ENCODE measurements around the gene LTBP3. TPM values are rescaled to one million over a fixed set of nuclear protein-coding genes. Genes with fewer than 3 reads are reported as not detected.

The LTBP3 gene
- polyA plus RNA-seq, 1 of the 3 experiments (the other 2 are of a cell fraction): 167 TPM

- TF ChIP-seq, protein P1, sequence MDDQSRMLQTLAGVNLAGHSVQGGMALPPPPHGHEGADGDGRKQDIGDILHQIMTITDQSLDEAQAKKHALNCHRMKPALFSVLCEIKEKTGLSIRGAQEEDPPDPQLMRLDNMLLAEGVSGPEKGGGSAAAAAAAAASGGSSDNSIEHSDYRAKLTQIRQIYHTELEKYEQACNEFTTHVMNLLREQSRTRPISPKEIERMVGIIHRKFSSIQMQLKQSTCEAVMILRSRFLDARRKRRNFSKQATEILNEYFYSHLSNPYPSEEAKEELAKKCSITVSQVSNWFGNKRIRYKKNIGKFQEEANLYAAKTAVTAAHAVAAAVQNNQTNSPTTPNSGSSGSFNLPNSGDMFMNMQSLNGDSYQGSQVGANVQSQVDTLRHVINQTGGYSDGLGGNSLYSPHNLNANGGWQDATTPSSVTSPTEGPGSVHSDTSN (IDR thresholded peaks at IDR 0.05): no peak
- TF ChIP-seq POLR2AphosphoS5 (IDR thresholded peaks at IDR 0.05; ENCODE audit: low read depth, low read length): peak; percentile 85
- TF ChIP-seq NFIC (IDR thresholded peaks at IDR 0.05; ENCODE audit: borderline replicate concordance): no peak; the same call in 1 of the 2 replicates
- peak; percentile 10; the same call in 1 of the 2 replicates for TF ChIP-seq TEAD4 (IDR thresholded peaks at IDR 0.05; ENCODE audit: borderline replicate concordance, insufficient read depth)
- no peak for TF ChIP-seq EZH2phosphoT487 (IDR thresholded peaks at IDR 0.05; ENCODE audit: borderline replicate concordance, low read depth)
- TF ChIP-seq, protein P2, sequence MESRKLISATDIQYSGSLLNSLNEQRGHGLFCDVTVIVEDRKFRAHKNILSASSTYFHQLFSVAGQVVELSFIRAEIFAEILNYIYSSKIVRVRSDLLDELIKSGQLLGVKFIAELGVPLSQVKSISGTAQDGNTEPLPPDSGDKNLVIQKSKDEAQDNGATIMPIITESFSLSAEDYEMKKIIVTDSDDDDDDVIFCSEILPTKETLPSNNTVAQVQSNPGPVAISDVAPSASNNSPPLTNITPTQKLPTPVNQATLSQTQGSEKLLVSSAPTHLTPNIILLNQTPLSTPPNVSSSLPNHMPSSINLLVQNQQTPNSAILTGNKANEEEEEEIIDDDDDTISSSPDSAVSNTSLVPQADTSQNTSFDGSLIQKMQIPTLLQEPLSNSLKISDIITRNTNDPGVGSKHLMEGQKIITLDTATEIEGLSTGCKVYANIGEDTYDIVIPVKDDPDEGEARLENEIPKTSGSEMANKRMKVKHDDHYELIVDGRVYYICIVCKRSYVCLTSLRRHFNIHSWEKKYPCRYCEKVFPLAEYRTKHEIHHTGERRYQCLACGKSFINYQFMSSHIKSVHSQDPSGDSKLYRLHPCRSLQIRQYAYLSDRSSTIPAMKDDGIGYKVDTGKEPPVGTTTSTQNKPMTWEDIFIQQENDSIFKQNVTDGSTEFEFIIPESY (IDR thresholded peaks at IDR 0.05; ENCODE audit: borderline replicate concordance, low read depth): 0 out of 2 replicates have a peak, but pooled peaks have one; percentile 29
- TF ChIP-seq NRF1 (IDR thresholded peaks at IDR 0.05; ENCODE audit: low read depth, low read length): no peak
- no peak for TF ChIP-seq FOXM1 (IDR thresholded peaks at IDR 0.05; ENCODE audit: low read depth)
- TF ChIP-seq GABPA (IDR thresholded peaks at IDR 0.05; ENCODE audit: low read depth): no peak
Measured at GRCh38 chr11:65502555-65503367, 55.4 kb downstream of the LTBP3 start (continued).

DNA sequence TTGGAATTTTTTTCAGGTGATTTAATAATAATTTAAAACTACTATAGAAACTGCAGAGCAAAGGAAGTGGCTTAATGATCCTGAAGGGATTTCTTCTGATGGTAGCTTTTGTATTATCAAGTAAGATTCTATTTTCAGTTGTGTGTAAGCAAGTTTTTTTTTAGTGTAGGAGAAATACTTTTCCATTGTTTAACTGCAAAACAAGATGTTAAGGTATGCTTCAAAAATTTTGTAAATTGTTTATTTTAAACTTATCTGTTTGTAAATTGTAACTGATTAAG, 55.9 kb downstream of the LTBP3 start:
- no peak overlapping the region for H2AFZ ChIP-seq (ENCODE audit: low read depth)
- H3K4me3 ChIP-seq (ENCODE audit: low read depth in 2 of 2, low read length in 1 of 2): peak overlapping the region; percentile 84 to 87

More for the DNA sequence above, 55.9 kb downstream of the LTBP3 start:
- peak overlapping the region; percentile 100 for H3K9ac ChIP-seq
- peaks cover 82% of the 10 kb centered on the region for H4K20me1 ChIP-seq (ENCODE audit: insufficient read depth)
- ChIA-PET CTCF (interaction anchor here (0.8 to 1.9 kb wide), 14 partner anchors 8 to 187 kb away, joined by 3 to 12 read pairs (median 5); partner anchors contain the start of genes DPF2 and ZNRD2), POLR2A (interaction anchor here (1.1 to 26.8 kb wide), 8 partner anchors 10 to 149 kb away, joined by 3 to 1027 read pairs (median 4); partner anchors contain the start of gene NEAT1)
- peaks cover 66 to 77% of the 10 kb centered on the region in 2 experiments for H3K36me3 ChIP-seq (replicated peaks in 1 of 2; ENCODE audit: control insufficient read depth in 1 of 2, insufficient read depth in 2 of 2, low read length in 1 of 2)
- DNase-seq: no peak
- peaks cover 95% of the 10 kb centered on the region for H3K79me2 ChIP-seq (ENCODE audit: insufficient read depth)
- H3K9me2 ChIP-seq: no peaks in the 10 kb centered on the region
- TF ChIP-seq FOXM1 (IDR thresholded peaks at IDR 0.05; ENCODE audit: low read depth) (no peak), TCF12 (IDR thresholded peaks at IDR 0.05) (no peak), FOSL2 (IDR thresholded peaks at IDR 0.05; ENCODE audit: borderline replicate concordance, low read depth) (no peak), RXRA (IDR thresholded peaks at IDR 0.05; ENCODE audit: borderline replicate concordance, low read depth) (no peak), YY1 (IDR thresholded peaks at IDR 0.05; ENCODE audit: low read depth) (no peak), POLR2AphosphoS5 (IDR thresholded peaks at IDR 0.05; ENCODE audit: low read depth, low read length) (no peak), NRF1 (IDR thresholded peaks at IDR 0.05; ENCODE audit: low read depth, low read length) (no peak), TEAD4 (IDR thresholded peaks at IDR 0.05; ENCODE audit: borderline replicate concordance, insufficient read depth) (no peak), SIN3A (IDR thresholded peaks at IDR 0.05; ENCODE audit: borderline replicate concordance, low read depth, low read length) (no peak), RAD21 (IDR thresholded peaks at IDR 0.05; ENCODE audit: low read length) (no peak), MEF2A (IDR thresholded peaks at IDR 0.05; ENCODE audit: borderline replicate concordance, low read depth) (no peak), CHD2 (IDR thresholded peaks at IDR 0.05; ENCODE audit: low read length, partially characterized antibody) (no peak), TAF1 (IDR thresholded peaks at IDR 0.05; ENCODE audit: borderline replicate concordance, low read depth, low read length) (no peak)
- H3K4me1 ChIP-seq (ENCODE audit: control insufficient read depth in 1 of 2, insufficient read depth in 2 of 2, low read depth in 1 of 2, low read length in 1 of 2): peaks cover 0 to 19% of the 10 kb centered on the region in 2 experiments; a peak in 2 of 4 replicates
- peak overlapping the region; percentile 87 for H3K4me2 ChIP-seq
- H3F3A ChIP-seq (replicated peaks; ENCODE audit: insufficient read depth): peaks cover 82% of the 10 kb centered on the region
- H3K9me3 ChIP-seq: no peaks in the 10 kb centered on the region
- peak overlapping the region; percentile 99 to 100; a peak in 3 of 4 replicates for H3K27ac ChIP-seq (ENCODE audit: low read depth in 2 of 2, low read length in 1 of 2)
- no peaks in the 10 kb centered on the region for H3K27me3 ChIP-seq (ENCODE audit: insufficient read depth)
